H1 (cell line): ENCODE results near the gene SORL1-AS1.

ENCODE experiments used
- CTCF ChIA-PET: fragments of 300-600 bp; sonication (Branson Sonifier 250); formaldehyde crosslinking; loops from one replicate; lab custom pipeline; 2021; ENCODE audit not compliant: partially characterized antibody; lab: Charles Lee
- POLR2A ChIA-PET: fragments of 300-600 bp; sonication (Branson Sonifier 250); formaldehyde crosslinking; loops from one replicate; lab custom pipeline; 2021; ENCODE audit warnings: inconsistent platforms; ENCODE audit not compliant: partially characterized antibody; lab: Charles Lee
- DNase-seq, 2 experiments: peaks; one replicate each; pipeline versions ENCODE4 v3.0.0 to v3.0.0-alpha.2; 2010 to 2022; ENCODE audit warnings: low spot score in 2 of 2, low read depth in 1 of 2, mixed read lengths in 1 of 2
- FAIRE-seq: peaks from 2 replicates; lab custom pipeline; 2011; peaks lifted over from hg19 to GRCh38; lab: Jason Lieb, UNC
- H2AFZ ChIP-seq: 2 replicates; pipeline ENCODE4 v1.8.1; 2012; ENCODE audit warnings: low read length, inconsistent platforms
- H2AK5ac ChIP-seq: 2 replicates; pipeline ENCODE4 v1.6.1; 2013; ENCODE audit warnings: low read depth, low read length
- H2BK120ac ChIP-seq: replicated peaks from 2 replicates; pipeline ENCODE3; 2013; ENCODE audit warnings: low read depth, low read length, inconsistent platforms
- H2BK12ac ChIP-seq: 2 replicates; pipeline ENCODE4 v1.6.1; 2013; ENCODE audit warnings: low read depth, low read length
- H2BK15ac ChIP-seq: 2 replicates; pipeline ENCODE4 v1.6.1; 2013; ENCODE audit warnings: low read length
- H2BK20ac ChIP-seq: 2 replicates; pipeline ENCODE4 v1.6.1; 2013; ENCODE audit warnings: low read length
- H2BK5ac ChIP-seq: 2 replicates; pipeline ENCODE4 v1.6.1; 2013; ENCODE audit warnings: low read depth, low read length
- H3K14ac ChIP-seq: 2 replicates; pipeline ENCODE4 v1.6.1; 2013; ENCODE audit warnings: inconsistent platforms; ENCODE audit not compliant: insufficient read length
- H3K18ac ChIP-seq: 2 replicates; pipeline ENCODE4 v1.6.1; 2013; ENCODE audit warnings: low read length; ENCODE audit errors: extremely low read depth
- H3K23ac ChIP-seq: 2 replicates; pipeline ENCODE4 v1.6.1; 2013; ENCODE audit warnings: inconsistent platforms; ENCODE audit not compliant: insufficient read length
- H3K23me2 ChIP-seq: 2 replicates; pipeline ENCODE4 v1.6.1; 2013; ENCODE audit warnings: low read depth, low read length
- H3K27ac ChIP-seq: 2 replicates; pipeline ENCODE4 v1.6.1; 2011; ENCODE audit warnings: low read depth, low read length, inconsistent platforms
- H3K27me3 ChIP-seq, 4 experiments: replicated peaks in 1 of 4; 1 replicate in 1 of 4; 2 replicates in 3 of 4; pipeline versions ENCODE4 v1.6.1 to v1.8.1; 2011 to 2013; ENCODE audit warnings: low read length in 3 of 4, mild to moderate bottlenecking in 3 of 4, inconsistent platforms in 2 of 4, mixed read lengths in 2 of 4, moderate library complexity in 1 of 4; ENCODE audit not compliant: control insufficient read depth in 3 of 4, insufficient read depth in 3 of 4; ENCODE audit errors: extremely low read depth in 1 of 4
- H3K36me3 ChIP-seq, 4 experiments: 2 replicates each; pipeline versions ENCODE4 v1.6.1 to v1.8.1; 2011 to 2013; ENCODE audit warnings: mild to moderate bottlenecking in 4 of 4, low read length in 3 of 4, moderate library complexity in 2 of 4, control low read depth in 1 of 4, inconsistent platforms in 1 of 4; ENCODE audit not compliant: insufficient read depth in 4 of 4, control insufficient read depth in 2 of 4
- H3K4ac ChIP-seq: replicated peaks from 2 replicates; pipeline ENCODE3; 2013; ENCODE audit warnings: low read length, low read depth, mixed read lengths, inconsistent platforms; ENCODE audit not compliant: insufficient read length
- H3K4me1 ChIP-seq, 4 experiments: replicated peaks in 1 of 4; 1 replicate in 1 of 4; 2 replicates in 3 of 4; pipeline versions ENCODE4 v1.6.1 to v1.8.1; 2011 to 2013; ENCODE audit warnings: low read length in 3 of 4, inconsistent platforms in 2 of 4, mixed read lengths in 1 of 4; ENCODE audit not compliant: insufficient read depth in 4 of 4, control insufficient read depth in 3 of 4
- H3K4me2 ChIP-seq, 2 experiments: 2 replicates each; pipeline versions ENCODE4 v1.6.1 to v1.8.1; 2011 to 2013; ENCODE audit warnings: low read depth in 2 of 2, low read length in 2 of 2, control low read depth in 1 of 2, inconsistent platforms in 1 of 2, mild to moderate bottlenecking in 1 of 2; ENCODE audit not compliant: insufficient read depth in 1 of 2
- H3K4me3 ChIP-seq, 4 experiments: fragments of 200-600, 300-600 bp in 1 of 4; sonication (generic), shearing (Covaris generic), sonication (Bioruptor Twin) in 1 of 4; 2 replicates each; pipeline versions ENCODE4 v1.5.1 to v1.8.1; 2011 to 2016; ENCODE audit warnings: low read length in 4 of 4, low read depth in 3 of 4, control low read depth in 2 of 4, inconsistent platforms in 2 of 4, mild to moderate bottlenecking in 2 of 4, mixed read lengths in 1 of 4, moderate library complexity in 1 of 4; ENCODE audit not compliant: insufficient read depth in 2 of 4; ENCODE audit errors: extremely low read depth in 1 of 4
- H3K56ac ChIP-seq: replicated peaks from 2 replicates; pipeline ENCODE3; 2013; ENCODE audit warnings: low read depth, mild to moderate bottlenecking, mixed read lengths, low read length, inconsistent platforms; ENCODE audit not compliant: insufficient read length
- H3K79me1 ChIP-seq: 2 replicates; pipeline ENCODE4 v1.6.1; 2013; ENCODE audit warnings: low read depth, low read length, control low read depth
- H3K79me2 ChIP-seq, 2 experiments: 2 replicates each; pipeline versions ENCODE4 v1.6.1 to v1.8.1; 2012 to 2013; ENCODE audit warnings: low read length in 2 of 2, mild to moderate bottlenecking in 2 of 2, inconsistent platforms in 1 of 2; ENCODE audit not compliant: insufficient read depth in 2 of 2, control insufficient read depth in 1 of 2
- H3K9ac ChIP-seq, 4 experiments: replicated peaks in 1 of 4; 1 replicate in 1 of 4; 2 replicates in 3 of 4; pipeline versions ENCODE4 v1.6.1 to v1.8.1; 2011 to 2013; ENCODE audit warnings: low read depth in 3 of 4, low read length in 3 of 4, control low read depth in 2 of 4, mild to moderate bottlenecking in 2 of 4, moderate library complexity in 2 of 4, inconsistent platforms in 1 of 4; ENCODE audit errors: extremely low read depth in 1 of 4
- H3K9me3 ChIP-seq, 2 experiments: 2 replicates each; pipeline versions ENCODE4 v1.6.1 to v1.8.1; 2012 to 2013; ENCODE audit warnings: mild to moderate bottlenecking in 2 of 2, moderate library complexity in 2 of 2, control low read depth in 1 of 2, inconsistent platforms in 1 of 2, low read depth in 1 of 2, low read length in 1 of 2, mixed read lengths in 1 of 2; ENCODE audit not compliant: insufficient read depth in 2 of 2
- H4K20me1 ChIP-seq, 2 experiments: replicated peaks in 1 of 2; 2 replicates each; pipeline versions ENCODE3 to v1.8.1; 2011 to 2013; ENCODE audit warnings: inconsistent platforms in 2 of 2, low read length in 2 of 2, mild to moderate bottlenecking in 1 of 2; ENCODE audit not compliant: insufficient read depth in 2 of 2, control insufficient read depth in 1 of 2
- H4K5ac ChIP-seq: 2 replicates; pipeline ENCODE4 v1.6.1; 2013; ENCODE audit warnings: low read length, low read depth, mixed read lengths, inconsistent platforms; ENCODE audit not compliant: insufficient read length
- H4K8ac ChIP-seq: 2 replicates; pipeline ENCODE4 v1.8.0; 2013; ENCODE audit warnings: mild to moderate bottlenecking, moderate library complexity, low read length, inconsistent platforms; ENCODE audit not compliant: insufficient read depth; ENCODE audit errors: extremely low read depth
- H4K91ac ChIP-seq: replicated peaks from 2 replicates; pipeline ENCODE3; 2013; ENCODE audit warnings: low read length, mixed read lengths, inconsistent platforms; ENCODE audit not compliant: insufficient read length
- CHD2 ChIP-seq: IDR thresholded peaks from 2 replicates; pipeline ENCODE4 v1.6.1; 2012; ENCODE audit warnings: low read length, improper control_type of control experiment
- EZH2 ChIP-seq: fragments of 200-600 bp; sonication (generic); IDR thresholded peaks from 2 replicates; pipeline ENCODE4 v1.7.1; 2012; ENCODE audit warnings: low read depth, mild to moderate bottlenecking, moderate library complexity, low read length, inconsistent platforms; ENCODE audit not compliant: severe bottlenecking
- FOSL1 ChIP-seq: IDR thresholded peaks from 2 replicates; pipeline ENCODE4 v1.6.1; 2011; ENCODE audit warnings: mild to moderate bottlenecking, low read depth, low read length, moderate library complexity; ENCODE audit not compliant: insufficient read depth
- JUN ChIP-seq: IDR thresholded peaks from 2 replicates; pipeline ENCODE4 v1.6.1; 2011; ENCODE audit warnings: low read depth, mild to moderate bottlenecking, improper control_type of control experiment, low read length
- KDM4A ChIP-seq: IDR thresholded peaks from one replicate; pipeline ENCODE4 v1.7.1; 2012; ENCODE audit warnings: low read depth, mild to moderate bottlenecking, moderate library complexity, low read length, inconsistent platforms; ENCODE audit not compliant: severe bottlenecking
- RNF2 ChIP-seq: fragments of 200-900, 300-1000 bp; sonication (generic); IDR thresholded peaks from 2 replicates; pipeline ENCODE4 v1.7.1; 2016; ENCODE audit warnings: borderline replicate concordance, low read depth, mild to moderate bottlenecking, antibody characterized with exemption, low read length; ENCODE audit not compliant: poor library complexity, severe bottlenecking; ENCODE audit errors: missing control alignments
- SIX5 ChIP-seq: IDR thresholded peaks from 2 replicates; pipeline ENCODE4 v1.6.1; 2011; ENCODE audit warnings: mild to moderate bottlenecking, low read depth, low read length
- SRF ChIP-seq: IDR thresholded peaks from 2 replicates; pipeline ENCODE4 v1.6.1; 2011; ENCODE audit warnings: mild to moderate bottlenecking, low read depth, low read length, moderate library complexity
- TAF7 ChIP-seq: optimal IDR thresholded peaks from 2 replicates; pipeline ENCODE3; 2011; ENCODE audit warnings: low read depth, mild to moderate bottlenecking, inconsistent platforms, low read length, moderate library complexity, borderline replicate concordance
- WGBS, 2 experiments: shearing (Covaris generic) in 1 of 2; methylation state at CpG; one replicate each; pipeline versions ENCODE4 v1.1.6 to v1.1.7; 2013 to 2015; ENCODE audit warnings: low lambda C conversion rate in 2 of 2, mixed read lengths in 2 of 2, inconsistent platforms in 1 of 2, low coverage in 1 of 2, missing lambda C conversion rate in 1 of 2; ENCODE audit not compliant: insufficient replicate concordance in 2 of 2, insufficient coverage in 1 of 2, insufficient read length in 1 of 2; ENCODE audit errors: extremely low coverage in 1 of 2, missing lambda C conversion rate in 1 of 2; 5-methylcytosine and 5-hydroxymethylcytosine counted together

The SORL1-AS1 gene

GRCh38 chr11:121451986-121452608 is 670 bp downstream of the SORL1-AS1 start, which contains the start of gene SORL1:
TSS of gene SORL1 (plus strand) at chr11:121452314. CDS start at chr11:121452332, 18 bp downstream.
- ChIA-PET POLR2A (interaction anchor here (0.6 to 2.8 kb wide), 8 partner anchors 8 to 120 kb away, joined by 3 to 11 read pairs (median 4); no protein-coding TSS in a partner anchor), CTCF (interaction anchor here (0.7 to 2.8 kb wide), 20 partner anchors 9 to 132 kb away, joined by 3 to 18 read pairs (median 4); no protein-coding TSS in a partner anchor)
- WGBS, 2 experiments, result 2% methylated on average over 61 of the region's 89 CpGs; no CpG with 5 or more reads in 1 of the 2 experiments
- peaks cover 10% of the 10 kb centered on the region for H3K23me2 ChIP-seq
- no peaks in the 10 kb centered on the region for H3K9me3 ChIP-seq
- peak within 1 kb of the TSS; percentile 56 for H4K91ac ChIP-seq
- DNase-seq (peak; percentile 44 to 90), FAIRE-seq (no peak)
- peak within 1 kb of the TSS; percentile 42 for H3K56ac ChIP-seq
- H4K8ac ChIP-seq, result peak within 1 kb of the TSS; percentile 95
- H3K14ac ChIP-seq, result no peak within 1 kb of the TSS
- peak within 1 kb of the TSS; percentile 21; the same call in 1 of the 2 replicates for H2BK20ac ChIP-seq
- peak within 1 kb of the TSS; percentile 78 to 97 (median 90) for H3K4me3 ChIP-seq
- H3K4me2 ChIP-seq, result peak within 1 kb of the TSS; percentile 86
- H3K23ac ChIP-seq, result no peak within 1 kb of the TSS
- H2BK12ac ChIP-seq, result peak within 1 kb of the TSS; percentile 41; the same call in 1 of the 2 replicates
- peaks cover 2% of the 10 kb centered on the region; the same call in 1 of the 2 replicates for H3K79me1 ChIP-seq
- peak within 1 kb of the TSS; percentile 81 for H3K27ac ChIP-seq
- no peak within 1 kb of the TSS for H2AK5ac ChIP-seq
- H3K27me3 ChIP-seq, result peaks cover 0 to 3% (median 1%) of the 10 kb centered on the region in 4 experiments; a peak in 4 of 7 replicates
- peak within 1 kb of the TSS; percentile 32; the same call in 1 of the 2 replicates for H2BK15ac ChIP-seq
- peak within 1 kb of the TSS; percentile 5 for H2BK120ac ChIP-seq
- H3K4ac ChIP-seq, result no peak within 1 kb of the TSS
- peak within 1 kb of the TSS; percentile 47; the same call in 1 of the 2 replicates for H2AFZ ChIP-seq
- H4K5ac ChIP-seq, result peak within 1 kb of the TSS; percentile 61
- peak within 1 kb of the TSS; percentile 55; the same call in 1 of the 2 replicates for H2BK5ac ChIP-seq
- peaks cover 0 to 2% of the 10 kb centered on the region in 2 experiments for H4K20me1 ChIP-seq
- H3K36me3 ChIP-seq, result no peaks in the 10 kb centered on the region; a peak in 1 of 8 replicates
- H3K4me1 ChIP-seq, result peaks cover 9 to 24% (median 10%) of the 10 kb centered on the region in 4 experiments
- H3K79me2 ChIP-seq, result peaks cover 10 to 46% of the 10 kb centered on the region in 2 experiments; a peak in 3 of 4 replicates
- H3K9ac ChIP-seq, result peak within 1 kb of the TSS; percentile 41 to 79 (median 76)
- peak within 1 kb of the TSS; percentile 96 for H3K18ac ChIP-seq
- TF ChIP-seq KDM4A (peak; percentile 97), RNF2 (no peak), JUN (no peak), SRF (no peak), FOSL1 (no peak), SIX5 (no peak), EZH2 (no peak), CHD2 (no peak; the same call in 1 of the 2 replicates), TAF7 (peak; percentile 79)
